KG1 (cell line): ENCODE results near the gene CHCHD2.
A peak's percentile ranks its signal among the peaks of the same experiment; 100 is the strongest.
"Not testable (repeated sequence)": the region's sequence is repeated elsewhere in the genome, so short reads cannot be mapped to it uniquely, and the experiment has no call there.

Experiments
- DNase-seq: peaks from one replicate; lab custom pipeline; 2025; lab: John Stamatoyannopoulos, UW

Gene CHCHD2, protein sequence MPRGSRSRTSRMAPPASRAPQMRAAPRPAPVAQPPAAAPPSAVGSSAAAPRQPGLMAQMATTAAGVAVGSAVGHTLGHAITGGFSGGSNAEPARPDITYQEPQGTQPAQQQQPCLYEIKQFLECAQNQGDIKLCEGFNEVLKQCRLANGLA

DNA sequence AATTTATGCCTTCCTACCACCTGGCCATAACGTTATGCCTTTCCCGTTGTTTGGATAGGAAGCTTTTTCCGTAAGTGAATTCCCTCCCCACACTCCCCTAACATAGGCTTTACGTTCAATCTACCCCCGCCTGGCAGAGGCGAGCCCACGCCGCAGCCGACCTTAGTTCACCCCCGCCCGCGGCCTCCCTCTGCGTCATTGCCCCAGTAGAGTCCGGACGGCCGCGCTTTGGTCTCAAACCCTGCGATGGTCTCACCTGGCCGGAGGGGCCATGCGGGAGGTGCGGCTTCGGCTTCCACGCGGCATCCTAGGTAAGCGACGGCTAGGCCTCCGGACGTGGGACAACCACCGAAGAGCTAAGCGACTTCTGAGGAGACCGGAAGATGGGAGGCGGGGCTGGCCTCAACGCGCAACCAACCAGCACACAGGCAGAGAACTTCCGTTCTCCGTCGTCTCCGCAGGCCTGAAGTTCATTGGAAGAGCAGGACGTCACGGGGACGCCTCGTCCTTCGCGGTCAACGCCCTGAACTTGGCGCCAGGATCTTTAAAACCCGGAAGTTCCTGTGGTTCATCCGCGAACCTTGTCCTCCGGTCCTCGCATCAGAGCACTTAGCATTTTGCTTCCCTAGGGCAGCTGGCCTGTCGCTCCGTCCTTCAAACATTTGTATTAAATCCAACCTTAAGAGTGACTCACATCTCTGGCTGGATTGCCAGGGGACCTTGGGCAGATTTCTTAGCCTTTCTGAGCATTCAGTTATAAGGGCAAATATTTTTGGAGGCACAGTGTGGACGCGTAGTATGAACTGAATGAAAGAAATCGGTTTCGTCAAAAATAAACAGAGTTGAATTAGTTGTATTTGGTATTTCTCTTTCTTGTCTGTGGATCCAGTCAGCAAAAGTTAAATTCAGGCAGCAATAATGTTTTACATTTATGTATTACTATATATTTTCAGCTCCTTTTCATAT, at the start of gene CHCHD2:
TSS of gene CHCHD2 (minus strand) at position 369 of the 966 bp plus-strand sequence. CDS start at position 306, 63 bp downstream.
- peak; percentile 92 for DNase-seq

DNA sequence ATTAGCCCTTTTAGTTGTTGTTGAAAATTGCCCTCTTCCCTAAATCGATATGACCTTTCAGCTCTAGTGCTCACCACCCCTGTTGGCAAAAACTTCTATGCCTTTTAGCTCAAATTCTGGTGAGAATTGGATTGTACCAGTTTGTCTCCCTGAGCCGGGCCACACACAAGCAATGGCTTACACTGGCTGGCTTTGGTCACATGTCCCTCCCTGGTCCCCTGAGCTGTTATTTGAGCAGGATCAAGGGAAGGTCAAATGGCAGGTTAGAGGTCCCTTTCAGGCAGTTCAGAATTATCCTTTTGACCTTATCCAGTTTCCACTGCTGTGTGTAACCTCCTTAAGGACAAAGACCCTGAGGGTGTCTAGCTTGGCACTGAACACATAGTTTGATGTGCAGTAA, 24.8 kb upstream of the CHCHD2 start:
- DNase-seq: not testable (repeated sequence)

DNA sequence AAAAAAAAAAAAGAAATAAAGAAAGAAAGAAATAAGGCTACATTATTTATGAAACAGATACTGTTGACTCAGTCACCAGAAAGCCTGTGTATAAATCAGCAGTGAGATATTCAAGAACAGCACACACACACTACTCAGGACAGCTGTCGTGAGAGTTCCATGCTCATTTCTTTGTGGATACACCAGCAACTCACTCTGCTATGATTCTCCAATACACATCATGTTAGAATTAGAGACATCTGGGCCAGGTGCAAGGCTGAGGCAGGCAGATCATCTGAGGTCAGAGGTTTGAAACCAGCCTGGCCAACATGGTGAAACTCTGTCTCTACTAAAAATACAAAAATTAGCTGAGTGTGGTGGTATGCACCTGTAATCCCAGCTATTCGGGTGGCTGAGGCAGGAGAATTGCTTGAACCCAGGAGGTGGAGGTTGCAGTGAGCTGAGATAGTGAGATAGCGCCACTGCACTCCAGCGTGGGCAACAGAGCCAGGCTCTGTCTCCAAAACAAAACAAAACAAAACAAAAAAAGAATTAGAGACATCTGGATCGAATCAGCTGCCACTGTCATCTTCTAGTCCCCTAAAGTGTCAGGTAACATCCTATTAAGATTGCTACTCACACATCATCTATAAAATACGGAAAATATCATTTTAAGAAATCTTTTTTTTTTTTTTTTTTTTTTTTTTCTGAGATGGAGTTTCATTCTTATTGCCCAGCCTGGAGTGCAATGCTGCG, 21.1 kb upstream of the CHCHD2 start:
- DNase-seq: no peak

DNA sequence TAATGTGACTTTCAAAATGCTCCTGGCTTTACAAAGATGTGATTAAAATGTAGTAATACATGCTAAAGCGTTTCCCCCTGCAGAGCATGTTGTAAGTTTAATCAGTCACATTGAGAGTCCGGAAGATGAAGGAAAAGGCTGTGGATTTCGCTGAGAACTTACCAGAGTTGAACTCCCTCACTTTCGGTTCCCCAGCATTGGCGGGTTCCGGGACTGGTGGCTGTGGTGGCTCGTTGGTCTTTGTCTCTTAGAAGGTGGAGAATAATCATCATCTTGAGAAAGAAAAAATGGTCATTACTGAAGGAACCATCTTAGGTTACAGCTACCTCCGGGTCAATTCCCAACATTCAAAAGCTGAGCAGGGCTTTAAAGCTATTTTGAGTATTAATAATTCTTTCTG, 19.6 kb upstream of the CHCHD2 start:
- DNase-seq: no peak

DNA sequence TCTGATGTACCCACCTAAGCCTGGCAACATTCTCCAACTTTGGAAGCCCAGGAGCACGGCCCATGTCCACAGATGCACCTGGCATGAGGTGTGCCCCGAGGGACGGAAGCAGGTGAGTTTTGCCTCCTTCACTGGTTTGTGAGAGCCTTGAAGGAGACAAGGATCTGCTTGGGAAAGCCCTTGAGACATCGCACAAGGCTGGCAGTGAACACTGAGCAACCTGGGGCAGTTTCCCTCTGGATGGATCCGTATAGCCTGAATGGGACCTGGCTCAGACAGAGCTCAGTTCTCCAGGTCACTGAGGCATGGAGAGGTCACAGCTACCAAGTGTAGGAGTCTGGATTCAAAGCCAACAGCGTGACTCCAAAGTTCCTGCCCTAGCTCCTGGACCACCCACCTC, 18.7 kb upstream of the CHCHD2 start:
- no peak for DNase-seq

DNA sequence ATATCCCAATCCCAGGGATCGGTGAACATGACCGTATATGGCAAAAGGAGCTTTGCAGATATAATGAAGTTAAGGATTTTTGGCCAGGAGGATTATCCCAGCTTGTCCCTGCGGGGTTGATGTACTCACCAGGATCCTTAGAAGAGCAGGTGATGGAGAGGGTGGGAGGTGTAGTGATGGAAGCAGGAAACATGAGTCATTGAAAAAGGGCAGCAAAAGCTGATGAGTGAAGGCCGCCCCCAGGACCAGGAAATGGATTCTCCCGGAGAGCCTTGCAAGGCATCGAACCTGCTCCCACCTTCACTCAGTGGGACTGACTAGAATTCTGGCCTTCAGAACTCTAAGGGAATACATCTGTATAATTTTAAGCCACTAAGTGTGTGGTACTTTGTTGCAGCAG, 15.2 kb upstream of the CHCHD2 start:
- DNase-seq: no peak

DNA sequence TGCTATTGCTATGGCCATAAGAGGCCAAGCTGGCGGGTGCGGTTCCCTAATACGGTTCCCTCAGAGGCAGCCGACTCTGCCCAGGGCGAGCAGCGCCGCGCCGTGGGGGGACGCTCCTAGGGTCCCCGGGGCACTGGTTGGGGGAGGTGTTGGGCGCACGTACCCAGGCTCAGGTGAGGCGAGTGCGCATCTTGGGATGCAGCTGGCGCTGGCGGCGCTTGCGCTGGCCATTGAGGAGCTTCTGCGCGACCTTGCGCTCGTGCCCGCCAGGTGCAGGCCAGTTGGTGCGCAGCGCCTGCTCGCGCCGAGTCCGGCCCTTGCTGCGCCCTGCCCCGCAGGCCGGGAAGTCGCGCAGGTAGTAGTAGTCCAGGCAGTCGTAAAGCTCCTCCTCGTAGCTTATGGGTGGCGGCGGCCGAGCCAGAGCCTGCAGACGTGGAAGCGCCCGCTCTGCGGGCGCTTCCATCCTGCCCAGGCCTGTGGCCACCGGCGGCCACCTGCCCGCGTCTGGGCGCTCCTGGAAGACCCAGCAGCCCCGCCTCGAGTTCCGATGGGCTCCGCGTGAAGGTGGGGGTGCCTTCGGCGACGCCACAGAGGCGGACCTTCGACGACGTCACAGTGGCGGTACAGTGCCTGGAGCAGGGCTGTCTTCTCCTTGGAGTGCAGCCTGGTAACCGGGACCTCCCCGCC, 9.7 kb upstream of the CHCHD2 start, which contains the start of gene NUPR2:
TSS of gene NUPR2 (minus strand) at position 566 of the 687 bp plus-strand sequence. CDS start at position 463, 103 bp downstream.
- DNase-seq: no peak

DNA sequence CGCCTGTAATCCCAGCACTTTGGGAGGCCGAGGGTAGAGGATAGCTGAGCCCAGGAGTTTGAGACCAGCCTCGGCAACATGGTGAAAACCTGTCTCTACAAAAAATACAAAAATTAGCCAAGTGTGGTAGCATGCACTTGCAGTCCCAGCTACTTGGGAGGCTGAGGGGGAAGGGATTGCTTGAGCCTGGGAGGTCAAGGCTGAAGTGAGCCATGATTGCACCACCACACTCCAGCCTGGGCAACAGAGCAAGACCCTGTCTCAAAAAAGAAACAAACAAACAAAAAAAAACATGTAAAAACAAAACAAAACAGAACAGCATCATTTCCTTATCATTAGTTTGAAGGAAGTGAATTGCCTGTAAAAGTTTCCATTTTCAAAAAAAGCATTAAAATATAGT, 6.0 kb upstream of the CHCHD2 start:
- not testable (repeated sequence) for DNase-seq

DNA sequence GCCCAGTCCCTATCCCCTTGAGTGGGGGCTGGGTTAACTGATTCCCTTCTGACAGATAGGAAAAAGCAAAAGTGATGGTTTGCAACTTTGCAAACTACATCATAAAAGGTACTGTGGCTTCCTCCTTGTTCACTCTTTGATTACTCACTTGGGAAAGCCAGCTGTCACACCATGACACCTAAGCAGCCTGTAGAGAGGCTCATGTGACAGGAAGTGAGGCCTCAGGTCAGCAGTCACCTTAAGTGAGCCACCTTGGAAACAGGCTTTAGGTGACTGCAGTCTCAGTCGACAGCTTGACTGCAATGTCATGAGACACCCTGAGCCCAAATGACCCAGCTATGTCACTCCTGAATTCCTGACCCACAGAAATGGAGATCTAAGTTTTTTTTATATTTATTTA, 4.3 kb upstream of the CHCHD2 start:
- DNase-seq: no peak

DNA sequence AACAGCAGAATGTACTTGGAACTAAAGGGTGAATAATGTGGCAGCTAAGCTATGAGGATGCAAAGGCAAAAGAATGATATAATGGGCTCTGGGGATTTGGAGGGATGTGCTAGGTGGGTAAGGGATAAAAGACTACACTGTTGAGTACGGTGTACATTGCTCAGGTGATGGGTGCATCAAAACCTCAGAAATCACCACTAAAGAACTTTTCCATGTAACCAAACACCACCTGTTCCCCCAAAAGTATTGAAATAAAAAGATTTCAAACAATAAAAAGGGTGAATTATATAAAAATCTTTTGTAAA, 1.6 kb upstream of the CHCHD2 start:
- no peak for DNase-seq

DNA sequence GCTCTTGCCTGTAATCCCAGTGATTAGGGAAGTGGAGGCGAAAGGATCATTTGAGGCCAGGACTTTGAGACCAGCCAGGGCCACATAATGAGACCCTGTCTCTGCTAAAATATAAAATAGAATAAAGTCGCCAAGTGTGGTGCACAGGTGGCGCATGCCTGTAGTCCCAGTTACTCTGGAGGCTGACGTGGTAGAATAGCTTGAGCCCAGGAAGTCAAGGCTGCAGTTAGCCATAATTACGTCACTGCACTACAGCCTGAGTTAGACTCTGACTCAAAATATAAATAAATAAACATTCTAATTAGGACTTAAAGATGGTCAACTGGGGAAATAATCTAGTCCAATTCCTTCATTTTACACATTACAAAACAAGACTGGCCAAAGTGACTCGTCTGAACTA, 768 bp downstream of the CHCHD2 start:
- no peak for DNase-seq

DNA sequence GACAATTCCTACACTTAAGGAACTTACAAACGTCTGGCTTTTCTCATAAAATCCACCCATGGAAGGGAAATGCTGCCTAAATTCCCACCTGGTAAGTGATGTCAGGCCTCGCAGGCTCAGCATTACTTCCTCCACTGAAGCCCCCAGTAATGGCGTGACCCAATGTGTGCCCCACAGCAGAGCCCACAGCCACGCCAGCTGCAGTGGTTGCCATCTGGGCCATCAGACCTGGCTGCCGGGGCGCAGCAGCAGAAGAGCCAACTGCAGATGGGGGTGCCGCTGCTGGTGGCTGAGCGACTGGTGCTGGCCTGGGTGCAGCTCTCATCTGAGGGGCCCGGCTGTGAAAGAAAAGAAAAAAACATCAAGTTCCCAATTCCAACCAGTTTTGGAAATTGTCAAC, 2.1 kb downstream of the CHCHD2 start:
- DNase-seq: not testable (repeated sequence)

DNA sequence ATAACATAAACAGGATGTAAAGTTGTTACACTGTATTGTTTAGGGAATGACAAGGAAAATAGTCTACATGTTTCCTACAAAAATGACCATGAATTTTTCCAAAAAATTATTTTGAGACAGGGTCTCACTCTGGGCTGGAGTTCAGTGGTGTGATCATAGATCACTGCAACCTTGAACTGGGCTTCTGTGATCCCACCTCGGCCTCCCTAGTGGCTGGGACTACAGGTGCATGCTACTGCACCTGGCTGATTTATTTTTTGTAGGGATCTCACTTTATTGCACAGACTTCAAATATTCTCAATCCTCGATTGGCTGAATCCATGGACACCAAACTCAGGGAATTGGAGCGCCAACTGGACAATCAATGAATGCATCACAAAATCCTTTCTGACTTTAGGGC, 6.6 kb downstream of the CHCHD2 start:
- DNase-seq: no peak

DNA sequence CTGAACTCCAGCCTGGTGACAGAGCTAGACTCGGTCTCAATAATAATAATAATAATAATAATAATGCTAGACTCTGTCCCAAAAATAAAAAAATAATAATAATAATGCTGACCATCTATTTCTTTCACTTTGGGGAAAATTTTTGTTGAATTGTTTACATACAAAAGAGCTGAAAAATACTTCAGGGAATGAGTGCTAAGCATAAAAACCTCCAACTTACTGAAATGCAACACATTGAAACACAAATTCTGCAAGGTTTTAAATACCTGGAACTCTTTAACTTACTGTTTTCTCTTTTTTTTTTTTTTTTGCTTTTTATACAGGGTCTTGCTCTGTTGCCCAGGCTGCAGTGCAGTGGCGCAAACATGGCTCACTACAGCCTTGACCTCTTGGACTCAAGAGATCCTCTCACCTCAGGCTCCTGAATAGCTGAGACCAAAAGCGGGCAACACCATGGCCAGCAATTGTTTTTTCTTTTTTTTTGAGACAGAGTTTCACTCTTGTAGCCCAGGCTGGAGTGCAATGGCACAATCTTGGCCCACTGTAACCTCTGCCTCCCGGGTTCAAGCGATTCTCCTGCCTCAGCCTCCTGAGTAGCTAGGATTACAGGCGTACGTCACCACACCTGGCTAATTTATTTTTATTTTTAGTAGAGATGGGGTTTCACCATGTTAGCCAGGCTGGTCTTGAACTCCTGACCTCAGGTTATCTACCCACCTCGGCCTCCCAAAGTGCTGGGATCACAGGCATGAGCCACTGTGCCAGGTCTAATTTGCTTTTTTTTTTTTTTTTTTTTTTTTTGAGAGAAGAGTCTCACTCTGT, 7.9 kb downstream of the CHCHD2 start:
- DNase-seq: not testable (repeated sequence)

DNA sequence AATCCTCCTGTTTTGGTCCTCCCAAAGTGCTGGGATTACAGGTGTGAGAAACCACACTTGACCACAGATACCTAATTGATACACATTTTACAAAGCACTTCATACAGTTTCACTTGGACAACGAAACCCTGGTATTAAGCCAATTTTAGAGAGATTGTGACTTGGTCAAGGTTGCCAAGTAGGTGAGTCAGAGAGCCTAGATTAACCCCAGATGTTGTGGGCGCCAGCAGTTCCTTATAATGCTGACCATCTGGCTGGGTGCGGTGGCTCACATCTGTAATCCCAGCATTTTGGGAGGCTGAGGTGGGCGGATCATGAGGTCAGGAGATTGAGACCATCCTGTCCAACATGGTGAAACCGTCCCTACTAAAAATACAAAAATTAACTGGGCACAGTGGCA, 8.6 kb downstream of the CHCHD2 start:
- DNase-seq: no peak

DNA sequence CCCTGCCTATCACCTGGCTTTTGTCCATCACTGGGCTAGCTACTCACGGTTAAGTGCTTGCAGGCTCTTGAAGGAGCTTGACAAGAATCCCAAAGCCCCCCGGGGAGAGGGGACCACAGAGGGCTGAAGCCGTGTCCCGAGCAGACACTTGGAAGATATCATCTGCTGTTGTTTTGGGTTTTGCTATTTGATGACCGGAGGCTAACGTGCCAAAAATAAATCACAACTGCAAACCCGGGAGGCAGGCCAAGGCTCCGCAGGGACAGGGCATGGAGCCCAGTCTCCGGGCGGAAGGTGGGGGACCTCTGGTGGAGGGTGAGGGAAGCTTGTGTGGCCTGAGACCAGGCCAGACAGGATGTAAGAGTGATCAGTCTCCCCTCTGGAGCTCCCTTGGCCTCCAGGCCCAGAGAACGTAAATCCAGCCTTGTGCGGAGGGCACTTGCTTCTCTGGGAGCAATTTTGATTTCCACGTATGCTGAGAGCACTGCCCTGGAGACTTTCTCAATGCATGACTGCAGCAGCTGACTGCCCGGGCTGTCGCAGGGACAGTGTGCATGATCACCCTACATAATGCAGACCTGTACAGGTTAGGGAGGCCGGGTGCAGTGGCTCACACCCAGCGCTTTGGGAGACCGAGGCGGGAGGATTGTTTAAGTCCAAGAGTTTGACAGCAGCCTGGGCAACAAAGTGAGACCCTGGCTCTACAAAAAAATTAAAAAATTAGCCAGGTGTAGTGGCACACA, 13.3 kb downstream of the CHCHD2 start, which contains the start of gene PHKG1:
TSS of gene PHKG1 (minus strand) at position 164 of the 743 bp plus-strand sequence. CDS start 4,011 bp downstream, outside the sequence.
- DNase-seq: no peak

DNA sequence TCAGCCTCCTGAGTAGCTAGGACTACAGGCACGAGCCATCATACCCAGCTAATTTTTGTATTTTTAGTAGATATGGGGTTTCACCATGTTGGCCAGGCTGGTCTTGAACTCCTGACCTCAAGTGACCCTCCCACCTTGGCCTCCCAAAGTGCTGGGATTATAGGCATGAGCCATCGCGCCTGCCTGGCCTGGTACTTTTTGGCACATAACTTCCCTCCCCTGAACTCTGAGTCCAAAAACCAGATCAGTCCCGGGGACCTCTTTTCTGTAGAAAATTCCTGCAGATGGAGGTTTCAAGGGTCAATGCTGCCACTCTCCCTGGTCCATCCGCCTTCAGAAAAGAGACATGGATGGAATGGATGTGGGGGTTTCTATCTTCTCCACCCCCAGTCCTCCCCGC, 13.9 kb downstream of the CHCHD2 start:
- DNase-seq: not testable (repeated sequence)

DNA sequence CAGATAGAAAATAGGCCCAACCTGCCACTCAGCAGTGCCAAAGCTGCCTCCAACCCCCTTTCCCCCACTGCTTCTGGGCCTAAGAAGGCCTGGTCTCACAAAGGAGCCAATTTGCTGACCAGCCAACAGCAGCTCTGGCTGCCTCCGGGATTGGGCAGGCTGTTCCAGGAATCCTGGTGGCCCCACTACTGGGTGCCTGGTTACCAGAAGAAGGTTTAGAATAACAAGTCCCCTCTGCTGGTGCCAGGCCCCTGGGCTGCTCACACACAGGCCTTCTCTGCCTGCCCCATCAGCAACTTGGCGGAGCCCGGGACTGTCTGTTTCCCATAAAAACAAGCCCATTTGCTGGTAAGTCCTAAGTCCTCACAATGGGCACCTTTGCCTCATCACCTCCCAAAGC, 14.7 kb downstream of the CHCHD2 start:
- no peak for DNase-seq

DNA sequence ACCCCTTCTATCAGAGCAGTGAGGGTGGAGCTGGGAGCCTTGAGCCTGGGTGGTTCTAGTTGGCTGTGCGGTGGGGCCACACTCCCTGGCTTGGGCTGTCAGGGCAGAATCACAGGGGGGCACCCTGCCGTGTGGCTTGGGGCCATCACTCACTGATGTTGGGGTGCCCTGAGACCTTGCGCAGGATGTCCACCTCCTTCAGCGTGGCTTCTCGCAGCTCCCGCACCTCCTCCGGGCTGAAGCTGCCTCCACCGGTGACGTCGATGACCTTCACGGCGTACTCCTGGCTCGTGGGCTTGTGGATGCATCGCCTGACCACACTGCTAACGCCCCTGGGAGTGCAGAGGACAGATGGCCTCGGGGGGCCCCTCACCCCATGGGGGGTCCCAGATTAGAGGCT, 18.8 kb downstream of the CHCHD2 start:
- DNase-seq: no peak

DNA sequence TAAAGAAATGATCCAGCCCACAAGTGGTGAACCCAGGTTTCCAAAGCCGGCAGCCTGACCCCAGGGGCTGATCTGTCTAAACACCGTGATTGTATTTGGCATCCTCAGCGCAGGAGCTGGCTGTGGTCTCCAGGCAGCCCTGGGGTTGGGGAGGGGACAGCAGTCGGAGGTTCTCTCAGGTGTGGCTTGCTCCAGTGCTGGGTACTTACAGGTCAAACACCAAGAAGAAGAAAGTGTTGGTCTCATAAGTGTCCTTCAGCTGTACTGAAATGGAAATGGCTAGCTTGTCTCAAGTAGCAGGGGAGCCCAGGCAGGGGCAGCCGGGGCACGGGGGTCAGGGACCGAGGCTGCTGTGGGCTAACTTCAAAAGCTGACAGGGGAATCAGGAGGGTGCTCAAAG, 19.5 kb downstream of the CHCHD2 start:
- DNase-seq: no peak
